ENCODE measurements around the gene ZNF263. TPM values are rescaled to one million over a fixed set of nuclear protein-coding genes. Genes with fewer than 3 reads are reported as not detected.

Gene ZNF263
- total RNA-seq, 1 donor, result 43.2 TPM

DNA sequence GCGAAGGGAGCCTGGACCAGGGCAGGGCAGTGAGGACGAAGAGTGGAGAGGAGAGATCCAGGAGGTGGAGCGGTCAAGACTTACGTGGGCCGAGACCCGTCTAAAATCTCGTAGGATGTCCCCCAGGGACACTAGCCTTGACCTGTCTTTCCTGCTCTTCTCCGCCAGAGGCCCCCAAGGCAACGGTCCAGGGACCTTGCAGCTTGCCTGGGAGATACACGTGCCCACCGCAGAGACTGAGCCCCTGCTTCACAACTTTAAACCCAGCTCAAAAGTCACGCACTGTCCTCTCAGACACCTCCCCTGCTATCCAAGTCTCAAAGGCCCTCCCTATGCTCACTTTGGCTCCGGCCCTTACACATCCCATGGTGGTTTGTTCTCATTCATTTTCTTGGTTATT is 12.5 kb downstream of the ZNF263 start:
- no peak overlapping the region for H3K4me3 ChIP-seq (ENCODE audit: low read depth, low read length)
- no peak for DNase-seq (ENCODE audit: low read depth)
- TF ChIP-seq CTCF (IDR thresholded peaks at IDR 0.05; ENCODE audit: insufficient read depth, low read depth, low read length), result no peak

DNA sequence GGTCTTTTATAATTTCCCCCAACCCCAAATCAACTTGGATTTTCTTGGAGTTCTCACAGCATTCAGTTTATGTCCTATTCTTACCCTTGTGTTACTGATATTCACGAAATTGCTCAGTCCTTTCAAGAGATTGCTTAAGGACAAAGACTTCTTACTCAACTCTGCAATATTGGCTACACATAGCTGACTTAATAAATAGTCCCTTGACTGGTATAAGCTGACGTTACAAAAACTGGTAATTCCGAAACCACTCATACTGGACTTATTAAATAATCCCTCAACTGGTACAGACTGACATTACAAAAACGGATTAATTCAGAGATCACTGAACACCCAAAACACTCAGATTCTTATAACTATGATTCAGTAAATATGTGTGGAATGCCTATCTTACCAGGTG is 21.1 kb downstream of the ZNF263 start:
- peak overlapping the region; percentile 84 for H3K4me3 ChIP-seq (ENCODE audit: low read depth, low read length)
- no peak for TF ChIP-seq CTCF (IDR thresholded peaks at IDR 0.05; ENCODE audit: insufficient read depth, low read depth, low read length)
- peak; percentile 44 for DNase-seq (ENCODE audit: low read depth)

- TF ChIP-seq CTCF (IDR thresholded peaks at IDR 0.05; ENCODE audit: insufficient read depth, low read depth, low read length), result no peak
- H3K4me3 ChIP-seq (ENCODE audit: low read depth, low read length), result peak within 1 kb of the TSS; percentile 84
- peak; percentile 93 for DNase-seq (ENCODE audit: low read depth)
Observed at GRCh38 chr16:3305109-3306068, 22.1 kb downstream of the ZNF263 start, which contains the start of the genes TIGD7 and ZNF75A. TSS of gene TIGD7 (minus strand) at chr16:3305430. CDS start at chr16:3300614, 4,816 bp downstream. TSS of gene ZNF75A (plus strand) at chr16:3305497. CDS start at chr16:3308429, 2,932 bp downstream.

- H3K4me3 ChIP-seq (ENCODE audit: low read depth, low read length), result peak overlapping the region; percentile 84
- no peak for DNase-seq (ENCODE audit: low read depth)
- TF ChIP-seq CTCF (IDR thresholded peaks at IDR 0.05; ENCODE audit: insufficient read depth, low read depth, low read length), result no peak
Observed at GRCh38 chr16:3306078-3306477, 22.8 kb downstream of the ZNF263 start.

DNA sequence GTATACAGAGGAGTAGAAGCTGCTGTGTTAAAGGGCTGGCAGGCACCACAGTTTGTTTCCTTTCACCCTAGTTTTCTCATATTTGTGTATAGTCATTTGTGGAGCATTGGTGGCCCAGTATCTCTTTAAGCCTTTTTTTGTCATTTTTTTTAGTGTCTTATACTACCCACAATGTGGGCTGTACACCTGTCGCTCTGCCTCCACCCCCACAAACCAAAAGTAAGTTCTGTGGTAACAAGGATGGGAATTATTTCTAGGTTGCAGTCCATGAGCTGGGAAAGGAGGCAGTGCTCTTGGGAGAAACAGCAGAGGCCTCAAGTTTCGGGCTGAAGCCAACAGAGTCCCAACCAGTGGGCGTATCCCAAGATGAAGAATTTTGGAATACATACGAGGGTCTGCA is 28.2 kb downstream of the ZNF263 start:
- TF ChIP-seq CTCF (IDR thresholded peaks at IDR 0.05; ENCODE audit: insufficient read depth, low read depth, low read length), result no peak
- H3K4me3 ChIP-seq (ENCODE audit: low read depth, low read length), result no peak overlapping the region
- no peak for DNase-seq (ENCODE audit: low read depth)

- no peak for TF ChIP-seq CTCF (IDR thresholded peaks at IDR 0.05; ENCODE audit: insufficient read depth, low read depth, low read length)
- peak; percentile 33 for DNase-seq (ENCODE audit: low read depth)
- no peak overlapping the region for H3K4me3 ChIP-seq (ENCODE audit: low read depth, low read length)
Observed at GRCh38 chr16:3317315-3317999, 34.2 kb downstream of the ZNF263 start.
